Chondrocyte (in vitro differentiated cells): ENCODE results near the gene CYP1A2. TPM values are rescaled to one million over a fixed set of nuclear protein-coding genes. Genes with fewer than 3 reads are reported as not detected.

Experiments
- DNase-seq: peaks from one replicate; pipeline ENCODE4 v3.0.0; 2021; ENCODE audit warnings: mixed read lengths, low spot score
- H3K27ac Mint-ChIP-seq: one replicate; pipeline ENCODE4 v1.8.0; 2021; ENCODE audit warnings: mild to moderate bottlenecking, moderate library complexity, mixed read lengths; ENCODE audit not compliant: unreplicated experiment
- H3K27me3 Mint-ChIP-seq: 2 replicates; pipeline ENCODE4 v1.8.0; 2021; ENCODE audit warnings: low read depth, mixed read lengths
- H3K36me3 Mint-ChIP-seq: 2 replicates; pipeline ENCODE4 v1.8.0; 2021; ENCODE audit warnings: low read depth, mixed read lengths
- H3K4me1 Mint-ChIP-seq: 2 replicates; pipeline ENCODE4 v1.8.0; 2021; ENCODE audit warnings: low read depth, mild to moderate bottlenecking, mixed read lengths
- H3K4me3 Mint-ChIP-seq: one replicate; pipeline ENCODE4 v1.8.0; 2021; ENCODE audit warnings: mild to moderate bottlenecking, moderate library complexity, mixed read lengths; ENCODE audit not compliant: unreplicated experiment
- H3K9me3 Mint-ChIP-seq: 2 replicates; pipeline ENCODE4 v1.8.0; 2021; ENCODE audit warnings: low read depth, mixed read lengths
- total RNA-seq: library from RNA; stranded (reverse); gene quantifications from 3 replicates; pipeline ENCODE4 v1.2.1, GENCODE V29; 2021
- TF ChIP-seq, protein P1 (sequence below): fragments of 200-600 bp; sonication (generic); IDR thresholded peaks from 2 replicates; pipeline ENCODE4 v1.5.0; 2021; ENCODE audit warnings: antibody characterized with exemption, mild to moderate bottlenecking, moderate library complexity

Gene CYP1A2
- total RNA-seq, 1 donor from 2014 or later: not detected

DNA sequence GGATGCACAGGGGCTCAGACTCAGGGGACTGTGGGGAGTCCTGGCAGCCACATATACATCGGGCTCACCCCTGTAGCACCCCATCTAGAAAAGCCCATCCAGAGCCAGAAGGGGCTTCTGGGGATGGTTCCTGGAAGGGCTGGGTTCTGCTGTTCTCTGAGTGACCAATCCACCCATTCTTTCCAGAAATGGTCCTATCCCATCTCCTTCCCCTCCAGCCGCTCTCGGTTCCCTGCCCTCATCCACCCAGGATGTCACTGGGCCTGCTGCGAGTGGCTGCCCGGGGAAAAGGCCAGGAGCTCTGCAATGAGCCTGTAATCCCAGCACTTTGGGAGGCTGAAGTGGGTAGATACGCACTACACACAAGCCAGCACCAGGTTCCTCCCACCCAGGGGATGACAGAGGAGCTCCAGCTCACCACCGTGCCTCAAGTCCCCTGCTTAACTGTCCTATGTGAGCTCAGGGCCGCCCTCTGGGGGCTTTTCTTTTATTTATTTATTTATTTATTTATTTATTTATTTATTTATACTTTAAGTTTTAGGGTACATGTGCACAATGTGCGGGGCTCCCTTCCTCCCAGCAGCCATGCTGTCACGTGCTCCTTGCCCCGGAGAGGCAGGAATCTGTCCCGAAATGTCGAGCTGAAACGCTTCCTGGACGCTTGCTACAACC is 19.6 kb downstream of the CYP1A2 start:
- Mint-ChIP-seq H3K4me3 (peak overlapping the region; percentile 53), H3K27me3 (peaks cover 5% of the 10 kb centered on the region), H3K4me1 (peaks cover 9% of the 10 kb centered on the region), H3K9me3 (no peaks in the 10 kb centered on the region), H3K36me3 (no peaks in the 10 kb centered on the region), H3K27ac (no peak overlapping the region)
- DNase-seq: no peak
- TF ChIP-seq, protein P1, sequence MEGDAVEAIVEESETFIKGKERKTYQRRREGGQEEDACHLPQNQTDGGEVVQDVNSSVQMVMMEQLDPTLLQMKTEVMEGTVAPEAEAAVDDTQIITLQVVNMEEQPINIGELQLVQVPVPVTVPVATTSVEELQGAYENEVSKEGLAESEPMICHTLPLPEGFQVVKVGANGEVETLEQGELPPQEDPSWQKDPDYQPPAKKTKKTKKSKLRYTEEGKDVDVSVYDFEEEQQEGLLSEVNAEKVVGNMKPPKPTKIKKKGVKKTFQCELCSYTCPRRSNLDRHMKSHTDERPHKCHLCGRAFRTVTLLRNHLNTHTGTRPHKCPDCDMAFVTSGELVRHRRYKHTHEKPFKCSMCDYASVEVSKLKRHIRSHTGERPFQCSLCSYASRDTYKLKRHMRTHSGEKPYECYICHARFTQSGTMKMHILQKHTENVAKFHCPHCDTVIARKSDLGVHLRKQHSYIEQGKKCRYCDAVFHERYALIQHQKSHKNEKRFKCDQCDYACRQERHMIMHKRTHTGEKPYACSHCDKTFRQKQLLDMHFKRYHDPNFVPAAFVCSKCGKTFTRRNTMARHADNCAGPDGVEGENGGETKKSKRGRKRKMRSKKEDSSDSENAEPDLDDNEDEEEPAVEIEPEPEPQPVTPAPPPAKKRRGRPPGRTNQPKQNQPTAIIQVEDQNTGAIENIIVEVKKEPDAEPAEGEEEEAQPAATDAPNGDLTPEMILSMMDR: no peak

DNA sequence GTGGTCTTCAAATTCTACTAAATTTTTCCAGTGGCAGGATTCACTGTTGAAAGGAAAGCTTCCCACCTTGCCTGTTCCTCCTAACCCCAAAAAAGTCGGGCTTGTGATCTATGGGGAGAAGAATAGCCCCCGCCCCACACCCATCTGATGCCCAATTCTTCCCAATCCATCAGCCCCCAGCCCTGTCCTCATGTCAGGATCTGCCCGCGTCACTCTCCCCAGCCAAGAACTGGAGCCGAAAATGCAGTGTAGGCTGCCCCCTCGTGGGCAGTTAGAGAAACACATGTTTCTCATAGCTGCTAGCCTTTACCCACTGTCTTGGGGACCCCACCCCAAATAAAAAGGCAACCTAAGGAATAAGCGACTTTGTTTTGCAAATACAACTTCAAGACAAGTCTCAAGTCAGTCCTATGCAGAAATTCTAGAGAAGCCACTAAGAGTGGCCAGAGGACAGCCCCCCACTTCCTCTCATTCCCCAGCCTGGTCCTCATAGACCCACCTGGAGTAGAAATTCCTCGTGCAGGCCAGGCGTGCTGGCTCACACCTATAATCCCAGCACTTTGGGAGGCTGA is 20.2 kb downstream of the CYP1A2 start:
- Mint-ChIP-seq H3K27me3 (peaks cover 5% of the 10 kb centered on the region), H3K27ac (no peak overlapping the region), H3K4me1 (peaks cover 9% of the 10 kb centered on the region), H3K9me3 (no peaks in the 10 kb centered on the region), H3K4me3 (peak overlapping the region; percentile 53), H3K36me3 (no peaks in the 10 kb centered on the region)
- DNase-seq: no peak
- TF ChIP-seq, protein P1: peak; percentile 94

DNA sequence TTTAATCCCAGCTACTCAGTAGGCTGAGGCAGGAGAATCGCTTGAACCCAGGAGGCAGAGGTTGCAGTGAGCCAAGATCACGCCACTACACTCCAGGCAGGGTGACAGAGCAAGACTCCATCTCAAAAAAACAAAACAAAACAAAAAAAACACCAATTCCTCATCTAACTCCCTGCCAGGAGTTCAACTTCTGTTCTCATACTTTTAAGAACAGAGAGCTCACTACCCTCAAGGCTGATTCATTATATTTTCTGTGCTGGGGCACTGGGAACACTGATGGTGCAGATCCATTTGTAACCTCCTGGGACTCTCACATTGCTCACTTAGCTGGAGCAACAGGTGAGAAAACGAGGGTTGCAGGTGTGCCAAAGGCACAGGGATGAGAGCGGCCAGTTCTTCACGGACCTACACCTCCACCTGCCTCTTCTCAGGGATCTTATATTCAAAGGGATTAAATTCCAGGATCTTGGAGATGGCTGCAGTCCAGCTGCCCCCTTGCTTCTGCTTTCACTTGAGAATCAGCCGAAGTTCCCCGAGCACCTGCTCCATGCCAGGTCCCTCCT is 20.9 kb downstream of the CYP1A2 start:
- Mint-ChIP-seq H3K4me3 (no peak overlapping the region), H3K9me3 (no peaks in the 10 kb centered on the region), H3K36me3 (no peaks in the 10 kb centered on the region), H3K4me1 (peaks cover 9% of the 10 kb centered on the region), H3K27me3 (peaks cover 5% of the 10 kb centered on the region), H3K27ac (no peak overlapping the region)
- no peak for DNase-seq
- TF ChIP-seq, protein P1: no peak

DNA sequence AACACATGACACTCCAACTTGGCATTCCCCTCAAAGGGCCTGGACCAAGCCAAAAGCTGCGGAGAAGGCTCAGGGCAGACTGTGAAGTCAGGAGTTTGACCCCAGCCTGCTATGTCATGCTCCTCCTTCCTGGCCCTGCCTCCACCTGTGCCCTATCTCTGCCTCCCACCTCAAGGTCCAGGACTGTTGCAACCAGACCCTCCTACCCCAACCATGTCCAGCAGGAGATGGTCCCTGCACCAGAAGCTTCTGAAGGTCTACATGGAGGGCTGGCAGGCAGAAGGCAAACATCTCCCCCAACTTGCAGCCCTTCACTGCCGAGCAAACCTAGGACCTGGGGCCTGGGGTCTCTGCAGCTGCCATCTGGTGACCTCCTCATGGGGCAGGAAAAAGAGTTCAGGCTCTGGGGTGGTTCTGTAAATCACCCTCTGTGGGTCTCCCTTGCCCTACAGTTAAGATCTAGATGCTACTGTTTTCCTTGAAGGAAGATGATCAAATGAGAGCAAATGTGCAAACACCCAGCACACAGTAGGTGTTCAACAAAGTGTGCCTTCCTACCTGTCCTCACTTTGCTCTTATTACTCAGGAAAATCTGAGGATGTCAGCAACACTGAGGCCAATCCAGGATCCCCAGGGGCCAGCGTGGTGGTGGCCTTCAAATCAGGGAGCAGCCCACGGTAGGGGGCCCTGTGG is 21.7 kb downstream of the CYP1A2 start:
- H3K27me3 Mint-ChIP-seq: peaks cover 5% of the 10 kb centered on the region
- no peaks in the 10 kb centered on the region for H3K9me3 Mint-ChIP-seq
- no peak for DNase-seq
- H3K4me1 Mint-ChIP-seq: peaks cover 9% of the 10 kb centered on the region
- no peaks in the 10 kb centered on the region for H3K36me3 Mint-ChIP-seq
- H3K27ac Mint-ChIP-seq: no peak overlapping the region
- TF ChIP-seq, protein P1: no peak
- H3K4me3 Mint-ChIP-seq: no peak overlapping the region

DNA sequence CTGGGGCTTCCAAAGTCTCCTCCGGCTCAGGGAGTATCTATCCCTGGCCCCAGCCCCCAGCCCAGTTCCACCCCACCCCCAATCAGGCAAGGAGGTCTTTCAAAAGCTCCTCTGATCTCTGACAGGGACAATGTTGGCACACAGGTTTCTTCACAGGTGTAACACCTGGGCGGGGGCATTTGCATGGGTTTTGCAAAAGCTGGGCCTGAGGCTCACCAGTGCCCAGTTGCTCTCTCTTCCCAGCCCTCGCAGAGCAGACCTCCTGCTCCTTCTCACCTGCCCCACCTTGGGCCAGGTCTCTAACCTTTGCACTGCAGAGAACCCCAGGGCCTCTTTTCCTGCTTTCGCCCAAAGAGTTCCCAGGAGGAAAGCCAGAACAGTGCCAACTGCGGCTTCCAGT is 24.7 kb downstream of the CYP1A2 start:
- H3K27ac Mint-ChIP-seq: no peak overlapping the region
- no peaks in the 10 kb centered on the region for H3K36me3 Mint-ChIP-seq
- H3K4me3 Mint-ChIP-seq: no peak overlapping the region
- TF ChIP-seq, protein P1: no peak
- no peaks in the 10 kb centered on the region for H3K9me3 Mint-ChIP-seq
- H3K27me3 Mint-ChIP-seq: peaks cover 5% of the 10 kb centered on the region
- DNase-seq: no peak
- H3K4me1 Mint-ChIP-seq: peaks cover 25% of the 10 kb centered on the region
